ENCODE results near the gene TLK2.

TLK2 gene

GRCh38 chr17:62628831-62629555, 150.4 kb downstream of the TLK2 start:
- peak overlapping the region; percentile 23 for H2BK12ac ChIP-seq (ENCODE audit: low read length)
- no CpG with 5 or more reads among the region's 19 CpGs for WGBS (ENCODE audit: extremely low coverage, insufficient coverage, insufficient read length)

DNA sequence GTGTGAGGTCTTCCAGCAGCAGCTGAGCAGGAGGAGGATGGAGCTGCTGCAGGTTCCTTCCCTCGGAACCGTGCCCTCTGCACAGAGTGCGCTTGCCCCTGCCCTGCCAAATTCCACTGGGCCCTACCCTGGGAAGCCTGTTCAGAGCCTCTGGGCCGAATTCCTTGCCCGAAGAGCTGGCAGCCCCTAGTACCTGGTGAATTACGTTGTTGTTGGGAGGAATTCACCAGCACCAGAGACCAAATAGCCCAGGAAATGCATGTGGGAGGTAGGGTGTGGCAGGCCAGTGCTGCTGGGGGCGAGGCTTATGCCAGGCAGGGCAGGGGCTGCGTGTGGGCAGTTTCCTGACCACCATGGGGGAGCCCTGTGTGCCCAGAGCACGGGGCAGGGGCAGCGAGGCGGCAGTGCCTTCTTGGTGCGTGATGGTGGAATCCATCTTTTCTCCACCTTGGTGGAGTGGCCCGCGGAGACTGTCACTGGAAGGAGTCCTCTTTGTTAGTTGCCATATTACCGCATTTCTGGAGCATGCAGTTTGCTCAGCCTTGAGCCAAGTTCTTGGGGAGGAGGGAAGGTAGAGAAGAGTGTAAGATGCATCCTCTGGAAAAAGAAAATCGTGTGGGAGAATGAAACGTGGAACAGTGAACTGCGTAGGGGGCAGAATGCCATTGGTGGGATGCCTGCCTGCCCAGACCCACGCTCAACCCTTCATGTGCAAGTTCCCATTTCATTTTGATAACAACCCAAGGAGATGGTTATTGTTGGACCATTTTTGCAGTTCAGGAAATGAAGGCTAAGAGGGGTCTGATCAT, 151.1 kb downstream of the TLK2 start:
- H4K91ac ChIP-seq (ENCODE audit: low read depth, low read length): peak overlapping the region; percentile 64
- H2BK120ac ChIP-seq (ENCODE audit: insufficient read depth, low read length, poor library complexity): peak overlapping the region; percentile 26
- H4K12ac ChIP-seq (ENCODE audit: low read depth, low read length): no peak overlapping the region
- DNase-seq: peak in 1 of 2 donors; percentile 32
- H2BK12ac ChIP-seq (ENCODE audit: low read length): peak overlapping the region; percentile 7
- no peak overlapping the region for H3K9ac ChIP-seq (ENCODE audit: low read length)
- peaks cover 24% of the 10 kb centered on the region for H3K79me1 ChIP-seq (ENCODE audit: low read length)
- H3K36me3 ChIP-seq (ENCODE audit: control insufficient read depth in 1 of 2, insufficient read depth in 2 of 2, low read length in 2 of 2): peaks cover 13 to 22% of the 10 kb centered on the region in 2 experiments
- peak overlapping the region; percentile 90 for H3K27ac ChIP-seq (ENCODE audit: low read depth, low read length)
- H3K23ac ChIP-seq (ENCODE audit: low read length): no peak overlapping the region
- peak overlapping the region; percentile 24 for H3K4ac ChIP-seq (ENCODE audit: low read depth, low read length)
- H3K79me2 ChIP-seq (ENCODE audit: control insufficient read depth, insufficient read depth, low read length, poor library complexity): peaks cover 11% of the 10 kb centered on the region
- H3K18ac ChIP-seq (ENCODE audit: low read length): peak overlapping the region; percentile 71
- H4K8ac ChIP-seq (ENCODE audit: low read depth, low read length): peak overlapping the region; percentile 17
- peak overlapping the region; percentile 3 for H2BK5ac ChIP-seq (ENCODE audit: low read depth, low read length, poor library complexity)
- H2AFZ ChIP-seq (ENCODE audit: insufficient read depth, low read length, poor library complexity): no peak overlapping the region
- H3K4me2 ChIP-seq (ENCODE audit: low read length): peak overlapping the region; percentile 88
- H3K14ac ChIP-seq (ENCODE audit: low read length): peak overlapping the region; percentile 17
- H3K27me3 ChIP-seq (ENCODE audit: insufficient read depth, low read length): no peaks in the 10 kb centered on the region
- H3K4me3 ChIP-seq (ENCODE audit: low read depth, low read length): peak overlapping the region; percentile 48
- peaks cover 26 to 28% of the 10 kb centered on the region in 2 experiments for H3K4me1 ChIP-seq (ENCODE audit: control insufficient read depth in 1 of 2, insufficient read depth in 2 of 2, low read length in 2 of 2)
- no peaks in the 10 kb centered on the region for H3K9me3 ChIP-seq (ENCODE audit: insufficient read depth, low read depth, low read length)
- peak overlapping the region; percentile 32 for H2AK5ac ChIP-seq (ENCODE audit: low read length)
- no CpG with 5 or more reads among the region's 19 CpGs for WGBS (ENCODE audit: extremely low coverage, insufficient coverage, insufficient read length)

More at GRCh38 chr17:62628831-62629555, 150.4 kb downstream of the TLK2 start:
- peaks cover 26 to 28% of the 10 kb centered on the region in 2 experiments for H3K4me1 ChIP-seq (ENCODE audit: control insufficient read depth in 1 of 2, insufficient read depth in 2 of 2, low read length in 2 of 2)
- H4K91ac ChIP-seq (ENCODE audit: low read depth, low read length): peak overlapping the region; percentile 64
- H2AFZ ChIP-seq (ENCODE audit: insufficient read depth, low read length, poor library complexity): no peak overlapping the region
- H3K4me3 ChIP-seq (ENCODE audit: low read depth, low read length): peak overlapping the region; percentile 55
- peaks cover 11% of the 10 kb centered on the region for H3K79me2 ChIP-seq (ENCODE audit: control insufficient read depth, insufficient read depth, low read length, poor library complexity)
- peak overlapping the region; percentile 90 for H3K27ac ChIP-seq (ENCODE audit: low read depth, low read length)
- peak overlapping the region; percentile 74 for H3K9ac ChIP-seq (ENCODE audit: low read length)
- peak overlapping the region; percentile 57 for H3K14ac ChIP-seq (ENCODE audit: low read length)
- peak overlapping the region; percentile 71 for H3K18ac ChIP-seq (ENCODE audit: low read length)
- H3K36me3 ChIP-seq (ENCODE audit: control insufficient read depth in 1 of 2, insufficient read depth in 2 of 2, low read length in 2 of 2): peaks cover 13 to 22% of the 10 kb centered on the region in 2 experiments
- H3K4me2 ChIP-seq (ENCODE audit: low read length): peak overlapping the region; percentile 88
- peak overlapping the region; percentile 78 for H4K8ac ChIP-seq (ENCODE audit: low read depth, low read length)
- H3K23ac ChIP-seq (ENCODE audit: low read length): no peak overlapping the region
- peaks cover 24% of the 10 kb centered on the region for H3K79me1 ChIP-seq (ENCODE audit: low read length)
- peak overlapping the region; percentile 55 for H2BK120ac ChIP-seq (ENCODE audit: insufficient read depth, low read length, poor library complexity)
- peak overlapping the region; percentile 31 for H3K4ac ChIP-seq (ENCODE audit: low read depth, low read length)
- H2AK5ac ChIP-seq (ENCODE audit: low read length): peak overlapping the region; percentile 32
- DNase-seq: no peak
- H3K9me3 ChIP-seq (ENCODE audit: insufficient read depth, low read depth, low read length): no peaks in the 10 kb centered on the region
- no peak overlapping the region for H4K12ac ChIP-seq (ENCODE audit: low read depth, low read length)
- peak overlapping the region; percentile 52 for H2BK5ac ChIP-seq (ENCODE audit: low read depth, low read length, poor library complexity)
- H3K27me3 ChIP-seq (ENCODE audit: insufficient read depth, low read length): no peaks in the 10 kb centered on the region

- Histone ChIP-seq H4K8ac (ENCODE audit: low read depth, low read length) (no peak overlapping the region), H3K4me1 (ENCODE audit: control insufficient read depth in 1 of 2, insufficient read depth in 2 of 2, low read length in 2 of 2) (peaks cover 26 to 28% of the 10 kb centered on the region in 2 experiments), H3K79me1 (ENCODE audit: low read length) (peaks cover 24% of the 10 kb centered on the region), H3K9me3 (ENCODE audit: insufficient read depth, low read depth, low read length) (no peaks in the 10 kb centered on the region), H3K27me3 (ENCODE audit: insufficient read depth, low read length) (no peaks in the 10 kb centered on the region), H3K9ac (ENCODE audit: low read length) (no peak overlapping the region), H2AK5ac (ENCODE audit: low read length) (no peak overlapping the region), H2BK120ac (ENCODE audit: insufficient read depth, low read length, poor library complexity) (no peak overlapping the region), H2AFZ (ENCODE audit: insufficient read depth, low read length, poor library complexity) (no peak overlapping the region), H3K27ac (ENCODE audit: low read depth, low read length) (no peak overlapping the region), H3K4me2 (ENCODE audit: low read length) (no peak overlapping the region), H3K36me3 (ENCODE audit: control insufficient read depth in 1 of 2, insufficient read depth in 2 of 2, low read length in 2 of 2) (peaks cover 15 to 19% of the 10 kb centered on the region in 2 experiments), H2BK12ac (ENCODE audit: low read length) (no peak overlapping the region), H4K12ac (ENCODE audit: low read depth, low read length) (no peak overlapping the region), H3K14ac (ENCODE audit: low read length) (peak overlapping the region; percentile 13), H2BK5ac (ENCODE audit: low read depth, low read length, poor library complexity) (no peak overlapping the region), H3K4ac (ENCODE audit: low read depth, low read length) (peak overlapping the region; percentile 25), H3K4me3 (ENCODE audit: low read depth, low read length) (no peak overlapping the region), H3K23ac (ENCODE audit: low read length) (no peak overlapping the region), H3K18ac (ENCODE audit: low read length) (peak overlapping the region; percentile 1), H4K91ac (ENCODE audit: low read depth, low read length) (no peak overlapping the region), H3K79me2 (ENCODE audit: control insufficient read depth, insufficient read depth, low read length, poor library complexity) (peaks cover 11% of the 10 kb centered on the region)
- WGBS (ENCODE audit: extremely low coverage, insufficient coverage, insufficient read length): no CpG with 5 or more reads among the region's 12 CpGs
- no peak for DNase-seq
Observed at GRCh38 chr17:62630365-62631085, 151.9 kb downstream of the TLK2 start.

Measured in trophoblast cell (in vitro differentiated cells and primary cell).